GM18520 (cell line): ENCODE measurements around the gene RGL2.
A peak's percentile ranks its signal among the peaks of the same experiment; 100 is the strongest.

ENCODE experiments used
- ATAC-seq: cut with Tn5 transposase; IDR thresholded peaks from one replicate; pipeline ENCODE4 v1.9.1; 2021; ENCODE audit not compliant: unreplicated experiment

RGL2 gene

DNA sequence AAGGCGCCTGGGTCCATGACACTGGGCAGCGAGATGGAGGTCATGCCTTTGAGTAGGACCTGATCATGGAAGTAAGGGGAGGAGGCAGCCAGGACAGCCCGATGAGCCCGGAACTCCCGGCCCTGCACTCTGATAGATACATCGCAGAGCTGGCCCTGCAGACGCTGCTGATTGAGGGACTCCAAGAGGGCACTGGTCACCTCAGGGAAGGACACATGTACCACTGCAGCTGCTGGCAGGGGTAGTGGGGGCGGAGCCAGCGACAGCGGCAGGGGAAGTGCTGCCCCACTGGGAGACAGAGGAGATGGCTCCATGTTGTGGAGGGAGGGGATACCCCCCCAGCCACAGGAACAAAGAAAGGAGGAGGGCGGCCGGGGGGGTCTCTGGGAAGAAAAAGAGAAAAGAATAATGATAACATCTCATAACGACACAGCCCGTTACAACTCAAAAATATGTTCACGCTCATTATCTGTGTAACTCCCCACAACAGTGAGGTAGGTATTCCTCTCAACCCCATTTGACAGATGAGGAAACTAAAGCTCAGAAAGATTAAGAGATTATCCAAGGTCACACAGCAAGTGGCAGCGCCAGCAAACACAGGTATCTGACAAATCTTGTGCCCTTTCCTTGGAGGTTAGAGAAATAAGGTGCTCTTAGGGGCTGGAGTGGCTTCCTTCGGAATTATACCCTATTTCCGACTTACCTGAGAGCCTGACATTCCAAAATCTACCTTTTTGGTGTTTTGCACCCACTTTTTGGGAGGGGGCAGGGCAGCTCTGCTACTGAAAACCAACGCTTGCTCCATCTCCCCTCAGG, 18.1 kb upstream of the RGL2 start:
- no peak for ATAC-seq

- ATAC-seq, result no peak
Measured at GRCh38 chr6:33315793-33316602, 17.3 kb upstream of the RGL2 start.

DNA sequence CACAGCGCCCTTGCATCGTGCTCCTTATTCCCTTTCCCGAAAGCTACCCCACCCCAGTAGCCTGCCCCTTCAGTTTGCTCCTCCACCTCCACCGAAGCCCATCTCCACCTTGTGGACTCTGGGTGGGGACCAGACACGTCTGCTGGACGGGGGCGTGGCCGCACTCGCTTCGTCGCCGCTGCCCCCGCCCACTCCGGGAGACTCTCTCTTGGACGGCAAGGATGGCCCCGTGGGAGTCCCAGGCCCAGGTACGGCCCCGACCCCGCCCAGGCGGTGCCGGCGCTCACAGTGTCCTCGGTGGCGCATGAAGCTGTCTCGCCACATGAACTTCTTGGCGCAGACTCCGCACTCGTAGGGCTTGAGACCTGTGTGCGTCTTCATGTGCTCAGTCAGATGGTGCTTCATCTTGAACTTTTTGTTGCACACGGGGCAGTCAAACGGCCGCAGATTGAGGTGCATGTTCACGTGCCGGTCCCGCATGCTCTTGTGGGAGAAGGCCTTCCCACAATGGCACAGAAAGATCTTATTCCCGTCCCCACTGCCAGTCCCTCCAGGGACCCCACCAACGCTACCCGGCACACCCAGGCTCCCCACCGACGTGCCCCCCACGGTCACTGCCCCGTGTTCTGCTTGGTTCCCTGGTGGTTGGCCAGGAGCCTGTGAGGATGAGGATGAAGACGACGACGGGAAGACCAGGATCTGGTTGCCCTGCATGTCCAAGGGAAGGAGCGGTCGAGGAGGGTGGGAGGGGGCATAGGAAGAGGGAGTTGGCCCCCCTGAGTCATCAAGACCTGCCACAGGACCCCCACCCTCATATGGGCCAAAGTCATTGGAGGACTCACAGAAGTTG, 16.4 kb upstream of the RGL2 start:
- no peak for ATAC-seq

DNA sequence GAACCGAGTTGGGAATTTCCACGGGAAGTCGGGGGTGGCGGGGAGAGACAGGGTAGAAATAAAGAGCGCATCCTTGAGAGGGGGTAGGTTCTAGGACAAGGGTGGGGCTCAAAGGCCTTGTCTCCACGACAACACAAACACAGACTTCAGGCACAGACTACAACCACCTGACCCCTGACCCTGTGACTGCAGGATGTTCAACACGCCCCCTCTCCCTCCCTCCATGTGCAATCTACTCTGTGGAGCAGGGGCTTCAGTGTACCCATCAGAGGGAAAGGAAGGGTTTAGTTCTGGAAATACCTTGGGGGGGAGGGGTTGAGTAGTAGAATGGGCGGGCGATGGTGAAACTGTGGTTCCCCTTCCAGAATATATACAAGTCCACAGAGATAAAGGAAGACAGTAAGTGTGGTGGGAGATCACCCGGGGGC, 15.8 kb upstream of the RGL2 start:
- ATAC-seq, result no peak

GRCh38 chr6:33313709-33314514, 15.2 kb upstream of the RGL2 start, which contains the start of gene TAPBP:
Gene TAPBP (minus strand): TSS chr6:33314078. CDS start chr6:33314041, 37 bp downstream.
- peak; percentile 26 for ATAC-seq

DNA sequence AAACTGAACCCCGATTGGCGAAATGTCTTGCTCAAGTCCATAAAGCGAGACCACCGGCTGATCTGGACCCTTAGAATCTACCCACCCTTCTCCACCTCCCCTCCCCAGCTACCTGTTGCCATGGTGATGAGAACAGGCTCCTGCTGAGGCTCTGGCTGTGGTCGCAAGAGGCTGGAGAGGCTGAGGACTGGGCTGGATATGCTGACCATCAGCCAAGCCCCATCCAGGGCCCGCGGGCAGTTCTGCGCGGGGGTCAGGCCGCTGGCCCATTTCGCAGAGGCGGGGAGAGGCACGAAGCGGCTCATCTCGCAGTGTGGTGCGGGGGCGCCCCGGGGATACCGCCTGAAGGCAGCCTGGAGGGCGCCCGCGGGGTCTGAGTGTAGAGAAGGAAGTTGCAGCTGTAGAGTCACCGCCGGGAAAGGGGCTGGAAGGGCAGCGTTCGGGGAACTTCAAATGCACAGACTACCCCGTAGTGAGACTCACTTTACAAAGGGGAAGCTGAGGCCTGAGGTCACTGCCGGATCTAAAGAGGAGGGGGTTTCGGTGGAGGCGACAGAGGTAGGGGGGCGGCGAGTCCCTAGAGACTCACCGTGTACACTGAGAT, 14.5 kb upstream of the RGL2 start:
- ATAC-seq, result peak; percentile 1

GRCh38 chr6:33312361-33313104, 13.8 kb upstream of the RGL2 start:
- ATAC-seq, result no peak

DNA sequence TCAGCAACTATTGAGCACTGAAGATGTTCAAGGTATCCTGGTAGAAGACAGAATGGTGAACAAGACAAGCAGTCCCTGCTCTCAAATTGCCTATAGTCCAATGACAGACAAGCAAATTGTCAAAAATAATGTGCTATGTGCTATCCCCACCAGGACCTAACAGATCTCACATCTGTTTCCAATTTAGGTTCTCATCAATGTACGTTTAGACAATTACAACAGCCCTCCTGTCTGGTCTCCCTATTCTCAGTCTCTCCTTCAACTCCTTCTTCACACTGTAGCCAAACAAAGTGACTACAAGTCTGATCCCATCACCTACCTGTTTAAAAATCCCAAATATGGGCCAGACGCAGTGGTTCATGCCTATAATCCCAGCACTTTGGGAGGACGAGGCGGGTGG, 7.6 kb upstream of the RGL2 start:
- ATAC-seq, result no peak

GRCh38 chr6:33305052-33305451, 6.3 kb upstream of the RGL2 start:
- no peak for ATAC-seq

- no peak for ATAC-seq
Measured at GRCh38 chr6:33304216-33304615, 5.5 kb upstream of the RGL2 start.

GRCh38 chr6:33301877-33302276, 3.1 kb upstream of the RGL2 start:
- ATAC-seq, result no peak

GRCh38 chr6:33299237-33299944, 649 bp upstream of the RGL2 start:
- ATAC-seq, result peak; percentile 59

DNA sequence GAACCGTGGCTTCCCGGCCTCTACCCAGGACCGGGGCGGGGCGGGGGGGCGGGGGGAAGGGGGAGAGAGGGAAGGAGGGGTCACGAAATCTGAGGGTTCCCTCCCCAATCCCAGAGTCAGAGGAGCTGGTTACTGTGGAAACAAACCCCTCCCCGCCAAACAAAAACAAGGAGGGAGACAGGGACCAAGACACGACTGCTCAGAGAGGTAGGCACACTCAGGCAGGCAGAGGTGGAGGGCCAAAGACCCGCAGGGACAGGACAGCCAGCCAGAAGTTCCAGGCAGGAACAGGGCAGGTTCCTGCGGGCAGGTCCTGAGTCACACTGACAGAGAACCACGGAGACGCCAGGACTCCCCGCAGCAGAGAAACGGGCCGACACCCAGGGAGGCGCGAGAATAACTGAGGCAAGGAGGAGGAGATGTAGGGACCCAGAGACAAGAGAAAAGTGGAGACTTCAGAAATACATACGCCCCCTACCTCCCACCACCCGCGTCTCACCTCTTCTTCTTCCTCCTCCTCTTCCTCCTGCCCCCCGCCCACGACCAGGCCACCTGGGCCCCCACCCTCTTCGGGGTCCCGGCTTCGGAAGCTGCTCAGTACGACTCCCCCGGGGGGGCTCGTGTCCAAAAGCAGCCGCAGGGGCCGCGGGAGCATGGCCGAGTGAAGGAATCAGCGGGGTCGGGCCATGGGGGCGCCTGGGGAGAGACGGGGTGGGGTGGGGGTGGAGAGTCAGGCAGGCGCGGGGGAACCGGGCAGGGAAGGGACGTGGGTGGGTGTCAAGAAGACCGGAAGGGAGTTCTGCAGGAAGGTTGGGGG, 578 bp downstream of the RGL2 start:
- no peak for ATAC-seq

DNA sequence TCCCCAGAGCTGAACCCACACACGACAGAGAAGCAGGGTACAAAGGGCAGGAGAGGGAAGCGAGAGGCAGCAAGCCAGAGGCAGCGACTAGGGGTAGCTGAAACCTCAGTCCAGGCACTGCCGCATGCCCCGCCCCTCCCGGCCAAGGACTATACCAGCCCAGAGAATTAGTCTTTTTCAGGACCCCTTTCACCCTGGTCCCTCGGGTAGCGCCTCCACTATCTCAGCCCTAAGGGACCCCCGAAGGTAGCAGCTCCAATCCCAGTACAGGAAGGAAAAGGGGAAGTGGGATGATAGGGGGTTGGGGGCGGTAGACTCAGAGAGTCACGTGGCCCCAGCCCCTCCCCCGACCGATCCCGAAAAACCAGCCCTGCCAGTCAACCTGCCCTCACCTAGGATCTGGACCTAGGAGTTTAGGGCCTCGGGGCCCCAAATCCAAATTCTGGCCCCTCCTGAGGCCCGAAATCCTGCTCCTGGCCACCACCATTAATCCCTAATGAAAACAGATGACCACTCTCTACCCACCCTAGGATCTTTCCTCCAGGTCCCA, 1.3 kb downstream of the RGL2 start:
- no peak for ATAC-seq

- ATAC-seq, result no peak
Measured at GRCh38 chr6:33296797-33297405, 1.8 kb downstream of the RGL2 start.

DNA sequence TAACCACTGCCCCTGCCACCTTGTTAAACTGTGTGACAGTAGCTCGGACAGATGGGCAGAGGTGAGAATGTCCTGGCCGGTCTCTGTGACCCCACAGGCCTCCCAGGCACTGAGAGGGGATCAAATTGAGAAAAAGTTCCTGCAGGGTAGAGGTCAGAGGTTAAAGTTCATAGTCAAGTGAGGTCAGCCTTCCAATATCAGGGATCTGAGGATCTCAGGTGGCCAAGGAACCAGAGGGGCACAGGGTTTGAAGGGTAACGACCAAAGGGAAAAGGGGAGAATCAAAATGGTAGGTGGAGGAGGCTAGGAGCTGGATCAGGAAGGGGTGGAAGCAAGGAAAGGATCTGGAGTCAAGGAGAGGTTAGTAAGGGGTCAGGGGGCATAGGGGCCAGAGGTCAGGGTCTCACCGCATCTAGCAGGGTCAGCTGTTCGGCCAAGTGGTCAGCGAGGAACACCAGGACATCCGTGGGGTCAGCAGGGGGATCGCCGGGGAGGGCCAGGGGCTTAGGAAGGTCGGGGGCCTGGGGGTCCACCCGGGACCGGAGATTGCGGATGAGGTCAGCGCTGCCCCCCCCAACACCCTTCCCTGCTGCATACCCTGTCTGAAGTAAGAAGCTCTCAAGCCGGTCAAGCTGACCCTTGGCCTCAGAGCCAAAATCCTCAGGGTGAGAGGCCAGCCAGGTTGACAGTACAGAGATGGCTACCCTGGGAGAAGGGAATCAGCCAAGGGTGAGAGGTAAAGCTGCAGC, 2.9 kb downstream of the RGL2 start:
- no peak for ATAC-seq
